GM19452 (cell line): ENCODE data around the gene MYL3.
"Not testable (repeated sequence)": the region's sequence is repeated elsewhere in the genome, so short reads cannot be mapped to it uniquely, and the experiment has no call there.

Source experiments
- ATAC-seq: cut with Tn5 transposase; IDR thresholded peaks from one replicate; pipeline ENCODE4 v1.9.1; 2021; ENCODE audit not compliant: unreplicated experiment

MYL3 gene

GRCh38 chr3:46863261-46863782 is at the start of gene MYL3:
MYL3 (minus strand) TSS chr3:46863444; CDS start chr3:46863390, 54 bp downstream.
- ATAC-seq: no peak

- no peak for ATAC-seq
Observed at GRCh38 chr3:46912986-46913385, 49.7 kb upstream of the MYL3 start.

DNA sequence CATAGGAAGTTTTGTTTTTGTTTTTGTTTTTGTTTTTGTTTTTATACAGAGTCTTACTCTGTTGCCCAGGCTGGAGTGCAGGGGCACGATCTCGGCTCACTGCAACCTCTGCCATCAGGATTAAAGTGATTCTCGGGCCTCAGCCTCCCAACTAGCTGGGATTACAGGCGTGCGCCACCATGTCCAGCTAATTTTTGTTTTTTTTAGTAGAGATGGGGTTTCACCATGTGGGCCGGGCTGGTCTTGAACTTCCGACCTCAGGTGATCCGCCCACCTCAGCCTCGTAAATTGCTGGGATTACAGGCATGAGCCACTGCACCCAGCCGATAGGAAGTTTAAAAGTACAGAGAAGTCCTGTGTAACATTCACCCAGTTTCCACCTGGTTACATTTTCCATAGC is 47.7 kb upstream of the MYL3 start:
- ATAC-seq: not testable (repeated sequence)

DNA sequence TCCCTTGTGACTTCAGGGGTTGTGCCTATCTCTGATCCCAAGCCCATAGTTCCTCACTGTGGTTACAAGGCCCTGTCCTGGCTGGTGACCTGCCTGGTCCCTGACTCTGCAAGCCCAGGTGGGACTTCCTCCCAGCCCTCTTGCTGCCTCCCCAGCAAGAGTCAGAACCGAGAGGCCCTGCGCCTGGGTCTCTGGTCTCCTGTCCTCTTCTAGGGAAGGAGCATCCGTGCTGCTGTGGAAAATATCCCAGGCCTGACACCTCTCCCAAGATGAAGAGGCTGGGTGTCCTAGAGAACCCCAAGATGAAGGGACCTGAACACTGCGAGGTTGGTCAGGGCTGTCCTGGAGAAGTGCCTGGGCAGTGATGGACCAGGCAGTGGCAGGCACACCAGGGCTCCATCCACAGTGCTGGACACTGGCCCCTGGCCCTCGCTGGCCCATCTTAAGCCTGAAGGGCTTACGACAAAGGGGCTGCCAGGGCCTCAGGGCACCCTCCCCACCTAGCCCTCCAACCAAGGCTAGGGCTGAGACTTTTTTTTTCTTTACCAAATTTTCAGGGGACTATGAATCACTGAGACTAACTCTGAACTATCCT is 47.0 kb upstream of the MYL3 start:
- ATAC-seq: no peak

GRCh38 chr3:46909535-46910161 is 46.4 kb upstream of the MYL3 start:
- no peak for ATAC-seq

DNA sequence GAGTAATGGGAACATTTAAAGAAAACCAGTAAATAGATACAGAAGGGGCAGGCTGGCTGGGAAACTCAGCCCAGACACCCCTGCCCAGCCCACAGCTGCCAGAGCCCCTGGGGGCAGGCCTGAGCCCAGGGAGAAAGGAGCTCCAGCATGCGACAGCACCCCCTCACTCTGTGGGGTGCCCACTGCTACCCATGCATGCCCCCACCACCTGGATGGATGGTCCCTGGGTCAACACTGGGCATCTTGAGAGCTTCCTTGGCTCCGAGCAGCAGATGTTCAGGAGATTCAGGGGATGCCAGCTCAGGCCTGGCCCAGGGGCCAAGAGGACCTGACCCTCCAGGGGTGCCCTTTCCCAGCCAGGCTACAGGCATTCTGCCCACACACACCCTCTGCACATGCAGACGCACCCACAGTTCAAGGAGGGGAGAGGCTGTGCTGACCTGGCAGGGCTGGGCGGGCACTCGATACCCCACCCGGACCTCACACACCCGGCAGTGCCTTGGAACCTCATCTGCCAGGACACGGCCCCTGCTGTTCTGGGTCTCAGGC is 45.8 kb upstream of the MYL3 start:
- no peak for ATAC-seq

- ATAC-seq: no peak
Observed at GRCh38 chr3:46908294-46908985, 45.2 kb upstream of the MYL3 start.

- ATAC-seq: no peak
Observed at GRCh38 chr3:46907960-46908293, 44.7 kb upstream of the MYL3 start.

DNA sequence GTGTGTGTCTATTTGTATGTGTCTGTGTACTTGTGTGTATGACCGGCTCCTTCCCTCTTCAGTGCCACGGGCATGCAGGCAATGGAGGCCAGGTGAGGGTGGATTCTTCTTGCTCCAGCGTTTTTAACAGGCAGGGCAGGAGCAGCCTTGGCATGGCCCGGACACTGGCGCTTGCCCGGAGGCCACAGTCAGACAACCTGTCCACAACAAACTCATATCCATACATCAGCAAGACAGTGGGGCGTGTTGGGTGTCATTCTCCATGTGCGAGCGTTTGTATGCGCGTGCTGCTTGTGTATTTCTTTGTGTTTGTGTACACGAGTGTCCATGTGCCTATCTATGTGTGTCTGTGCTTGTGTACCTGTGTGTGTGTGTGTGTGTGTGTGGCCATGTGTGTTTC is 44.0 kb upstream of the MYL3 start:
- ATAC-seq: no peak

DNA sequence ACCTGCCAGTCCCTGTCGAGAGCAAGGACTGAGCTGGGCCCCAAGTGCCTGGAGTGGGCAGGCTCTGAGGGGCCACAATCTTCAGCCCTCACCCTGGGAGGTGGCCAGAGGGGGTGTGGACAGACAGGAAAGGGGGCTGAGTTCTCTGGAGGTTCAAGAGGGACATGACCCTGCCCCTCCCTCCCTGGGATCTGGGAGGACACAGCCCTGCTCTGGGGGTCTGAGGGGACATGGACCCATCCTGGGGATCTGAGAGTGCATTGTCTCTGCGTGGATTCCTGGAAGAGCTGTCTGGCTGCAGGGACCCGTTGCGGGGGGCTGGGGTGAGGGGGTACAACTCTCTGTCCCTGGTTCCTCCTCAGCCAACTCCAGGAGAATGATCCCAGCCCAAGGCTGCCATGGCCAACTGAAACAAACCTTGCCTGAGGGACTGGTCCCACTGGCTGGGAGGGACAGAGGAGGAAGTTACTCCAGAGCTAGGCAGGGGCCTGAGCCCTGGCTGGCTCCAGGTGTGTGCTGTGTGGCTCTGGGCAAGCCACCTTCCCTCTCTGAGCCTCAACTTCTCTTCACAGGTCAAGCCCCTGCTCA is 43.3 kb upstream of the MYL3 start:
- no peak for ATAC-seq

DNA sequence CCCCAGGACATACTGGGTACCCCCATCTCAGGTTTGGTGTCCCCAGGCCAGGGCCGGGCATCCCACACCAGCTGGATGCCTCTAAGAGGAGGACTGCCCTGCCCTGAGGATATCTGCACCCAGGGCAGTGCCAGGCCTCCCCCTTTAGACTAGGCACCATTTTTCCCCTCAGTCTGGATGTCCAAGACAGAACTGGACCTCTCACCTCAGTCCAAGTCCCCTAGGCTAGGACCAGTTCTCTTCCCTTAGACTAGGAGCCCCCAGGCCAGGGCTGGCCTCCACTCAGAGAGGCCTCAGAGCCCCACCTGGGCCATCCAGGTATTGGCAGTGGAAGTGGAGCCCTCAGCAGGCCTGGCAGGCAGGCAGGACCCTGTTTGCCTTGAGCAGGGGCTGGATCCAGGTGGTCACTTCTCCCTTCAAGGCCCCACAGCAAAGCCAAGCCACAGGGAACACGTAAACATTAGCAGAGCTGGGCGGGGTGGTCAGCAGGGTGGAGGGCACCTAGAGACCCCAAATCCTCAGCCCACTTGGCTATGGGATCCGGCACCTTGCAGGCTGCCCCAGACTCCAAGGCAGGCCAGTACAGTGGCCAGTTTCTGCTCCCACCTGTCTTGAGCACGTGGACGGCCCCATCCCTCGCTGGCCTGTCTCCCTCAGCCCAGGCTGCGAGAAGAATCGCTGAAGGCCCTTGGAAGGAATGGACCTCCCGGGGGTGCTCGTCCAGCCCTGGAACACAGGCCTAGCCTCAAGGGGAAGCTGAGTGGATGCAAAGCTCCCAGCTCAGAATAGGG is 42.6 kb upstream of the MYL3 start:
- no peak for ATAC-seq

DNA sequence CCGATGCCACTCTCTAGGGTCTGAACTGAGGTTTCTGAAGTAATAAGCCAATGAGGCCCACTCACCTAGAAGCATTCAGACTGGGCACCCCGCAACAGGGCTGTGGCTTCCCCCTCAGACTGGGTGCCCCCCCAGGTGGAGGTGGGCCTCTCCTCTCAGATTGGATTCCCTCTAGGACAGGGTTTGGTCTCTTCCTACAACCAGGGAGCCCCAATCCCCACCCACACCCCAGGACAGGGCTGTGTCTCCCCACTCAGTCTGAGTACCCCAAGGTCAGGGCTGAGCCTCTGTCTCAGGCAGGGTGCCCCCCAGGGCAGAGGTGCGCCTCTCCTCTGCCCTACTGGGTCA is 41.9 kb upstream of the MYL3 start:
- no peak for ATAC-seq

DNA sequence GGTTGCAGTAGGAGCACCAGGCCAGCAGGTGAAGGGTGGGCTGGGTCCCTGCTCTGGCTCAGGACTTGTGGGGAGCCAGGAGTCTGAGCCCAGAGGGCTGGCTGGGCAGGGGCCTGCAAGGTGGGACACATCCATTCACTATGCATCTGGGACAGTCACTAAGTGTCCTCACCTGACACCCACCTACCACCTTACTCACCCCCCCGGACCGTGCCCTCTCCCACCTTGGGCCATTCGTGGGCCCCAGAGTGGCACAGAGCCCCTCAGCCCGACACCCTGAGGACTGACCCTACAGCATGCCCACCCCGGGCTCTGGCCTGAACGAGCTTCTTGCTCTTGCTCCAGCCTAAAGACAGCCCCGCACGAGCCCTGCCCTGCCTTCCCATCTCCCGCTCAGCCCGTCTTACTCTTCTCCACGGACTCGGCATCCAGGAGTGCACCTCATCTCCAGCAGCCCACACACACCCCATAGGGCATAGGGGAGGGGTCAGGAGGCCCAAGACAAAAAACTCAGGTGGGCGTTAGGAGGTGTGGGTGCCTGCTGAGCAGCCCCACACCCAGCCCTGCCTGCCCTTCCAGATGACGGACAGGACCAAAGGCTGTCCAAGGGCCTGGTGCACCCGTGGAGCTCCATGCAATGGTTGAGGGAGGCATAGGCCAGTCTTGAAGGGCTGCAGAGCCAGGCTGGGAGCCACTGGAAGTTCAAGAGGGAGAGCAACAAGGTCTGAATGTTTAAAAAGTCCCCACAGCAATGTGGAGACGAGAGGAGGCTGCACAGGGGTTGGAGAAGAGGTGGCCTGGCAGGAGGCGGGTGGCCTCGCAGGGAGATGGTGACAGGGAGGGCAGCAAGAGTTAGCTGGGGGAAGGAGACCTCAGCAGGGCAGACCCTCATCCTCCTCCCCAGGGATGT is 41.3 kb upstream of the MYL3 start:
- no peak for ATAC-seq

- no peak for ATAC-seq
Observed at GRCh38 chr3:46903341-46904302, 40.4 kb upstream of the MYL3 start.

DNA sequence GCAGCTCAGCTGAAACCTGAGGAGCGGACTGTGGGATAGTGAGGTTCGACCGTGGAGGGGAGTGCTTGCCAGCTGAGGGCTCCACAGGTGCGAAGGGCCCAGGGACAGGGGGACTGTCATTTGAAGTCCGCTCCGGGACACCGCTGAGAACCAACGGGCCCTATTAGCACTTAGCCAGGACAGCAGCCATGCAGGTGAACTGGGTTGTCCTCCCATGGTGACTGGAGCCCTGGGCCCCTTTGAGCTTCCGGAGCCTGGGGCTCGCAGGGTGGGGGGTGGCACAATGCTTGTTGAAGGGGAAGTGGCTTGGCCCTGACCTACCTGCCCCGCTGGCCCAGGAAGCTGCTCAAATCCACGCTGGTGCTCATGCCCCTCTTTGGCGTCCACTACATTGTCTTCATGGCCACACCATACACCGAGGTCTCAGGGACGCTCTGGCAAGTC is 39.0 kb upstream of the MYL3 start:
- no peak for ATAC-seq

DNA sequence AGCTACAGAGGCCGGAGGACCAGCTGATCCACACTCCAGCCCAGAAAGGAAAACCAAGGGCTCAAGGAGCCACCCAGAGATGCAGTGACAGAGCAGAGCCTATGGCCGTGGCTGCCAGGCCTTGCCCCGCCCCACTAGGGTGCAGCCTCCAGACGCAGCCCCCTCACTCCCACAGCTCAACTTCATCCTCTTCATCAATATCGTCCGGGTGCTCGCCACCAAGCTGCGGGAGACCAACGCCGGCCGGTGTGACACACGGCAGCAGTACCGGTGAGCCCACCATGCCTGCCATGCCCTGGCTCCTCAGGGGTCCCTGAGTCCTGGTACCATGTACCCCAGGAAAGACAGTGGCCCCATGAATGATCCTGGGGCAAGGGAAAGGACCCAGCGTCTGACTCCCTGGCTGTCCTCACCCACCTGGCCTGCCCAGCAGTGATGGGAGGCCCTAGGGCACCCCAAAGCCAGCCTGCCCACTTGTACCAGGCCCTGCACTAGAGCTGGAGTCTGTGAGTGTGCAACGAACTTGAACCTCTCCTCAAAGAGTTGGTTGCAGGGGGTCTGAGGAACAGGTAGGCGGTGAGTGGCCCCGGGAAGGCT is 38.4 kb upstream of the MYL3 start:
- ATAC-seq: no peak

DNA sequence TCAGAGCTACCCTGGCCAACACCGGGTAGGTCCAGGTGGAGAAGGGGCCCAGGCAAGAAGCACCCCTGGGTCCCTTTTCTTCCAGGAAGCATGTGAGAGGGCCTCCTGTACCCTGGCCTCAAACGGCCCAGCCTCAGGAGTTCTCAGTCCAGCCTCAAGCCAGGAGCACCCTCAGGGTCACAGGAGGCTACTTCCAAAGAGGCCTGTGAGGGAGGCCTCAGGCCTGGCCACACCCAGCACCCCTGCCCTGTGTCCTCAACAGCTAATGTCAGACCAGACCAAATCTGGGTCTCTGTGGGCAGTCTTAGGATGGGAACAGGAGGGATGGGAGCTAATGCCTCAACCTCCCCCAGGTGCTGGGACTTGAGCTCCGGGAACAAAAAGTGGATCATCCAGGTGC is 37.8 kb upstream of the MYL3 start:
- ATAC-seq: no peak

GRCh38 chr3:46900356-46900755 is 37.1 kb upstream of the MYL3 start:
- no peak for ATAC-seq

GRCh38 chr3:46900007-46900292 is 36.7 kb upstream of the MYL3 start:
- no peak for ATAC-seq
